ENCODE results near the gene EFHD1. TPM values are rescaled to one million over a fixed set of nuclear protein-coding genes. Genes with fewer than 3 reads are reported as not detected.

Gene EFHD1
- total RNA-seq, 5 donors from 2014 or later (not counting 1 experiment from before 2014, with no cell fraction given): 0.93 to 3.0 (median 2.3) TPM

GRCh38 chr2:232592772-232593395 lies 40.5 kb upstream of the EFHD1 start:
- Histone ChIP-seq H3K4me3 (ENCODE audit: control insufficient read depth in 1 of 2, extremely low read depth in 1 of 2, low read length in 1 of 2) (no peak overlapping the region), H3K27me3 (replicated peaks in 1 of 2; ENCODE audit: control insufficient read depth in 2 of 2, extremely low read depth in 1 of 2, insufficient read depth in 2 of 2, low read length in 1 of 2) (no peaks in the 10 kb centered on the region), H3K36me3 (ENCODE audit: control insufficient read depth in 2 of 2, extremely low read depth in 1 of 2, insufficient read depth in 1 of 2, low read length in 1 of 2) (no peaks in the 10 kb centered on the region), H3K9me3 (no peaks in the 10 kb centered on the region), H3K27ac (ENCODE audit: low read length) (no peak overlapping the region), H3K4me1 (ENCODE audit: control insufficient read depth in 1 of 2, extremely low read depth in 1 of 2, insufficient read depth in 2 of 2, low read length in 2 of 2) (no peaks in the 10 kb centered on the region)
- Mint-ChIP-seq H3K27ac (no peak overlapping the region), H3K9me3 (peaks cover 0 to 5% (median 3%) of the 10 kb centered on the region in 3 donors), H3K4me3 (no peak overlapping the region), H3K27me3 (no peaks in the 10 kb centered on the region), H3K36me3 (no peaks in the 10 kb centered on the region), H3K4me1 (no peaks in the 10 kb centered on the region)
- 100% methylated on average over 2 of the region's 3 CpGs for WGBS (ENCODE audit: insufficient coverage)
- ChIA-PET POLR2A (no interaction called here), CTCF (interaction anchor here in 1 of 2 donors (0.5 kb wide), 1 partner anchor 17 kb away, joined by 3 read pairs; no protein-coding TSS in a partner anchor)
- DNase-seq (no peak), ATAC-seq (replicated peaks in 1 of 4) (no peak)

DNA sequence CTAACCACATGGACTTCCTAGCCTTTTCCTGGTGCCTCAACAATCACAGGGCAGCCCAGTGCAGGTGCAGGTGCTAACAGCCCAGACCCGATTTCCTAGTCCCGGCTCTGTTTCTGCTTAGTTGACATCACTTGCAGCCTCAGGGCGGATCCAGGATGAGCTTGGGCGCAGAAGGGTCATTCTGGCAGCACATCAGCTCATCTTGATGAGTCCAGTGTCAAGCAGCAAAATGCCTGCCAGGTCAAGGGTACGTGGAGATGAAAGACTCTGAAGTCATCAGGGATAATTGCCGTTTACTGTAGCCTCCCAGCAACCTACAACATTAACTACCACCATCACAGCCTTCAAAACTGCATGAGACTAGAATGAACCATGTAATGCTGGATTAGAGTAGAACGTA lies 39.4 kb upstream of the EFHD1 start:
- ChIA-PET POLR2A (no interaction called here), CTCF (no interaction called here)
- 72% methylated on average over 4 of the region's 7 CpGs for WGBS (ENCODE audit: insufficient coverage)
- H3K4me3 ChIP-seq (ENCODE audit: control insufficient read depth in 1 of 2, extremely low read depth in 1 of 2, low read length in 1 of 2): no peak overlapping the region
- peaks cover 0 to 5% (median 3%) of the 10 kb centered on the region in 3 donors for H3K9me3 Mint-ChIP-seq
- DNase-seq (no peak), ATAC-seq (replicated peaks in 1 of 4) (no peak)
- H3K36me3 ChIP-seq (ENCODE audit: control insufficient read depth in 2 of 2, extremely low read depth in 1 of 2, insufficient read depth in 1 of 2, low read length in 1 of 2): no peaks in the 10 kb centered on the region
- no peak overlapping the region for H3K27ac Mint-ChIP-seq
- no peak overlapping the region for H3K27ac ChIP-seq (ENCODE audit: low read length)
- no peaks in the 10 kb centered on the region for H3K27me3 Mint-ChIP-seq
- no peaks in the 10 kb centered on the region for H3K27me3 ChIP-seq (replicated peaks in 1 of 2; ENCODE audit: control insufficient read depth in 2 of 2, extremely low read depth in 1 of 2, insufficient read depth in 2 of 2, low read length in 1 of 2)
- no peaks in the 10 kb centered on the region for H3K4me1 ChIP-seq (ENCODE audit: control insufficient read depth in 1 of 2, extremely low read depth in 1 of 2, insufficient read depth in 2 of 2, low read length in 2 of 2)
- no peaks in the 10 kb centered on the region for H3K4me1 Mint-ChIP-seq
- H3K9me3 ChIP-seq: no peaks in the 10 kb centered on the region
- no peaks in the 10 kb centered on the region for H3K36me3 Mint-ChIP-seq
- H3K4me3 Mint-ChIP-seq: no peak overlapping the region

GRCh38 chr2:232597362-232598079 lies 35.9 kb upstream of the EFHD1 start:
- no peak for DNase-seq
- H3K27ac Mint-ChIP-seq: no peak overlapping the region
- POLR2A ChIA-PET: no interaction called here
- no peaks in the 10 kb centered on the region for H3K27me3 Mint-ChIP-seq
- Histone ChIP-seq H3K27ac (ENCODE audit: low read length) (no peak overlapping the region), H3K36me3 (ENCODE audit: control insufficient read depth in 2 of 2, extremely low read depth in 1 of 2, insufficient read depth in 1 of 2, low read length in 1 of 2) (no peaks in the 10 kb centered on the region), H3K9me3 (no peaks in the 10 kb centered on the region), H3K27me3 (replicated peaks in 1 of 2; ENCODE audit: control insufficient read depth in 2 of 2, extremely low read depth in 1 of 2, insufficient read depth in 2 of 2, low read length in 1 of 2) (peaks cover 0 to 2% of the 10 kb centered on the region in 2 experiments), H3K4me1 (ENCODE audit: control insufficient read depth in 1 of 2, extremely low read depth in 1 of 2, insufficient read depth in 2 of 2, low read length in 2 of 2) (no peaks in the 10 kb centered on the region), H3K4me3 (ENCODE audit: control insufficient read depth in 1 of 2, extremely low read depth in 1 of 2, low read length in 1 of 2) (no peak overlapping the region)
- peaks cover 0 to 5% (median 3%) of the 10 kb centered on the region in 3 donors for H3K9me3 Mint-ChIP-seq
- CTCF ChIA-PET: interaction anchor here (0.6 kb wide), 2 partner anchors 10 kb away, joined by 3 read pairs; no protein-coding TSS in a partner anchor
- ATAC-seq (replicated peaks in 1 of 4): no peak
- H3K4me1 Mint-ChIP-seq: no peaks in the 10 kb centered on the region
- WGBS (ENCODE audit: insufficient coverage): 100% methylated on average over 3 of the region's 7 CpGs
- H3K36me3 Mint-ChIP-seq: no peaks in the 10 kb centered on the region
- H3K4me3 Mint-ChIP-seq: no peak overlapping the region

DNA sequence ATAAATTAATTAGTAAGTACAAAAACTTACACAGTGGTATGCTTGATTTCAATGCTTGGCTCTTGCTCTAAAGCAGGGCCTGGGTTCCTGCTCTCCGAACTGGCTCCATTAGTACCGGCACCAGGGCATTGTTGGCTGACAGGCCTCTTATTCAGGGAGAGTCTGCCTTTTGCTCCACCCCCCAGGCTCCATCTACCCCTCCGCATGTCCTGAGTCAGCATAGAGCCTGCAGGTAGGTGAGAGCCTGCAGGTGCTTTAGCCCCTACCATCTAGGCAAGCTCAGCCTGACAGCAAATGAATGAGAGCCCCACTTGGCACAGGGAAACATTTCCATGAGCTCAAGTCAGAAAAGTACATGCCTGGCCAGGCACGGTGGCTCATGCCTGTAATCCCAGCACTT lies 35.1 kb upstream of the EFHD1 start:
- ATAC-seq (replicated peaks in 1 of 4) (no peak), DNase-seq (no peak)
- no peaks in the 10 kb centered on the region for H3K36me3 Mint-ChIP-seq
- no peak overlapping the region for H3K4me3 Mint-ChIP-seq
- WGBS (ENCODE audit: insufficient coverage): 94% methylated on average over 4 of the region's 4 CpGs
- Histone ChIP-seq H3K4me1 (ENCODE audit: control insufficient read depth in 1 of 2, extremely low read depth in 1 of 2, insufficient read depth in 2 of 2, low read length in 2 of 2) (no peaks in the 10 kb centered on the region), H3K4me3 (ENCODE audit: control insufficient read depth in 1 of 2, extremely low read depth in 1 of 2, low read length in 1 of 2) (no peak overlapping the region), H3K27me3 (replicated peaks in 1 of 2; ENCODE audit: control insufficient read depth in 2 of 2, extremely low read depth in 1 of 2, insufficient read depth in 2 of 2, low read length in 1 of 2) (peaks cover 0 to 5% of the 10 kb centered on the region in 2 experiments), H3K27ac (ENCODE audit: low read length) (no peak overlapping the region), H3K36me3 (ENCODE audit: control insufficient read depth in 2 of 2, extremely low read depth in 1 of 2, insufficient read depth in 1 of 2, low read length in 1 of 2) (no peaks in the 10 kb centered on the region), H3K9me3 (no peaks in the 10 kb centered on the region)
- POLR2A ChIA-PET: no interaction called here
- H3K4me1 Mint-ChIP-seq: no peaks in the 10 kb centered on the region
- peaks cover 0 to 5% (median 3%) of the 10 kb centered on the region in 3 donors for H3K9me3 Mint-ChIP-seq
- CTCF ChIA-PET: no interaction called here
- no peak overlapping the region for H3K27ac Mint-ChIP-seq
- H3K27me3 Mint-ChIP-seq: no peaks in the 10 kb centered on the region

- ChIA-PET CTCF (interaction anchor here in 1 of 2 donors (1.4 kb wide), 1 partner anchor 10 kb away, joined by 3 read pairs; no protein-coding TSS in a partner anchor), POLR2A (no interaction called here)
- Mint-ChIP-seq H3K9me3 (peaks cover 0 to 5% (median 3%) of the 10 kb centered on the region in 3 donors), H3K27ac (no peak overlapping the region), H3K4me1 (no peaks in the 10 kb centered on the region), H3K4me3 (no peak overlapping the region), H3K36me3 (no peaks in the 10 kb centered on the region), H3K27me3 (peaks cover 0 to 7% of the 10 kb centered on the region in 2 donors)
- DNase-seq (no peak), ATAC-seq (replicated peaks in 1 of 4) (no peak)
- no peak overlapping the region for H3K27ac ChIP-seq (ENCODE audit: low read length)
- no peaks in the 10 kb centered on the region for H3K4me1 ChIP-seq (ENCODE audit: control insufficient read depth in 1 of 2, extremely low read depth in 1 of 2, insufficient read depth in 2 of 2, low read length in 2 of 2)
- H3K36me3 ChIP-seq (ENCODE audit: control insufficient read depth in 2 of 2, extremely low read depth in 1 of 2, insufficient read depth in 1 of 2, low read length in 1 of 2): no peaks in the 10 kb centered on the region
- no peak overlapping the region for H3K4me3 ChIP-seq (ENCODE audit: control insufficient read depth in 1 of 2, extremely low read depth in 1 of 2, low read length in 1 of 2)
- no peaks in the 10 kb centered on the region for H3K9me3 ChIP-seq
- WGBS (ENCODE audit: insufficient coverage): 82% methylated on average over 11 of the region's 17 CpGs
- H3K27me3 ChIP-seq (replicated peaks in 1 of 2; ENCODE audit: control insufficient read depth in 2 of 2, extremely low read depth in 1 of 2, insufficient read depth in 2 of 2, low read length in 1 of 2): peaks cover 0 to 15% of the 10 kb centered on the region in 2 experiments
Observed at GRCh38 chr2:232600053-232600773, 33.2 kb upstream of the EFHD1 start.

DNA sequence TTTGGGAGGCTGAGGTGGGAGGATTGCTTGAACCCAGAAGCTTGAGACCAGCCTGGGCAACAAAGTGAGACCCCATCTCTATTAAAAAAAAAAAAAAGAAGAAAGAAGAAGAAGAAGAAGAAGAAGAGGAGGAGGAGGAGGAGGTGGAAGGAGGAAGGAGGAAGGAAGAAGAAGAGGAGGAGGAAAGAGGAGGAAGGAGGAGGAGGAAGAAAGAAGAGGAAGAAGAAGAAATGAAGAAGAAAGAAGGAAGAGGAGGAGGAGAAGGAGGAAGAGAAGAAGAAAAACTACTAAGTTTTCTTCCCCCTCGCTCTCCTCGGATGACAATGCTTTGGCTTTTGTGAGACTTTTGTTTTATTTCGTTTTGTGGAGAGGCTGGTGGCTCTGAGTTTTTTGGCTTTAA lies 30.1 kb upstream of the EFHD1 start:
- DNase-seq: no peak
- Mint-ChIP-seq H3K36me3 (no peaks in the 10 kb centered on the region), H3K27ac (no peak overlapping the region), H3K27me3 (peaks cover 0 to 7% of the 10 kb centered on the region in 2 donors), H3K4me1 (peaks cover 5 to 10% (median 10%) of the 10 kb centered on the region in 3 donors), H3K9me3 (no peaks in the 10 kb centered on the region), H3K4me3 (no peak overlapping the region)
- Histone ChIP-seq H3K27ac (ENCODE audit: low read length) (no peak overlapping the region), H3K36me3 (ENCODE audit: control insufficient read depth in 2 of 2, extremely low read depth in 1 of 2, insufficient read depth in 1 of 2, low read length in 1 of 2) (no peaks in the 10 kb centered on the region), H3K4me3 (ENCODE audit: control insufficient read depth in 1 of 2, extremely low read depth in 1 of 2, low read length in 1 of 2) (no peak overlapping the region), H3K27me3 (replicated peaks in 1 of 2; ENCODE audit: control insufficient read depth in 2 of 2, extremely low read depth in 1 of 2, insufficient read depth in 2 of 2, low read length in 1 of 2) (peaks cover 0 to 19% of the 10 kb centered on the region in 2 experiments), H3K9me3 (no peaks in the 10 kb centered on the region), H3K4me1 (ENCODE audit: control insufficient read depth in 1 of 2, extremely low read depth in 1 of 2, insufficient read depth in 2 of 2, low read length in 2 of 2) (peaks cover 0 to 9% of the 10 kb centered on the region in 2 experiments)
- no peak for ATAC-seq (replicated peaks in 1 of 4)
- CTCF ChIA-PET: interaction anchor here in 1 of 2 donors (0.8 kb wide), 1 partner anchor 595 kb away, joined by 5 read pairs; no protein-coding TSS in a partner anchor
- WGBS (ENCODE audit: insufficient coverage): no CpG with 5 or more reads among the region's 3 CpGs
- POLR2A ChIA-PET: no interaction called here
